DMS79 treated with DMSO at 0.1 percent for 48 hours (cell line): ENCODE measurements around the gene HIRIP3.
"Not testable (repeated sequence)": the region's sequence is repeated elsewhere in the genome, so short reads cannot be mapped to it uniquely, and the experiment has no call there.

ENCODE experiments used
- DNase-seq: peaks from one replicate; lab custom pipeline; 2025; lab: John Stamatoyannopoulos, UW

The HIRIP3 gene

DNA sequence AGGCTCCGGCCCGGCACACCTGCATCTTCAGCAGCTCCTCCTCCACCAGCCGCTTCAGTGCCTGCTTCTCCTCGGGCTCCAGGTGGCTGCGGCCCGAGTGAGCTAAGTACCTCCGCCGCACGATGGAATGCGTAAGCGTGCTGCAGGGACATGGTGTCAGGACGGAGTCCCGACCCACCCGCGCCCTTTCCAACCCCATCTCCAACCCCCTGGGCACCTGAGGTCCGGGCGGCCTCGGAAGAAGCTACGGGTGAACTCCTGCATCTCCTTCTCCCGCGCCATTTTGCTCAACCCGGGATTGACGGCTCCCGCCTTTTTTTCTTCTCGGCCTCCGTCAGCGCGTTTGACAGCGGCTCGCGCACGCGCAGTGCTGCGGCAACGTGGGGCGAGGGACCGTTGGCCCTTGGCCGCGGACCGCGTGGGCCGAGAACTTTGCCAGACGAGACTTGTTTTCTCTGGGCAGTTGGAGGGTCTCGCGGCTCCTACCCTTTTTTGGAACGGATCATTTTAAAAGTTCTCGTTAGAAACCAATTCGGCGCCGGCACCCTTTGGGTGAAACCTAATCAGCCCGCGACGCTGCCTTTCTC, at the start of gene HIRIP3:
TSS of gene HIRIP3 (minus strand) at position 294 of the 587 bp plus-strand sequence. CDS start at position 282, 12 bp downstream.
- peak; percentile 88 for DNase-seq

- peak; percentile 23 for DNase-seq
Measured at GRCh38 chr16:30041841-30042240, 46.4 kb upstream of the HIRIP3 start.

- not testable (repeated sequence) for DNase-seq
Measured at GRCh38 chr16:30040690-30041089, 45.3 kb upstream of the HIRIP3 start.

DNA sequence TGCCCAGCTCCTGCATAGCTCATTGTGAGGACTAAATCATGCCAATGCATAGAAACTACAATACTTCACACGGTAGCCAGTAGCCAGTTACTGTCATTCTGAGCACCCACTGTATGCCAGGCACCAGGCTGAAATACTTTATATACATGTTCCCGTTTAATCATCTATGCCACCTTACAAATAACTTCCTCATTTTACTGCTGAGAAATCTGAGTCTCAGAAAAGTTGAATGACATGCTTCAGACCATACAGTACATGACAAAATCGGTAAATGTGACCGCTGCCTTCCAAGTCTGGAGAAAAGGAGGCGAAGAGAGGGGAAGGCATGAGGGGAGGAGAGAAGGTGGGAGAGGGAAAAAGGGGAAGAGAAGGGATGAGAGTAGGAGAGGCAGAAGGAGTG, 44.8 kb upstream of the HIRIP3 start:
- no peak for DNase-seq

DNA sequence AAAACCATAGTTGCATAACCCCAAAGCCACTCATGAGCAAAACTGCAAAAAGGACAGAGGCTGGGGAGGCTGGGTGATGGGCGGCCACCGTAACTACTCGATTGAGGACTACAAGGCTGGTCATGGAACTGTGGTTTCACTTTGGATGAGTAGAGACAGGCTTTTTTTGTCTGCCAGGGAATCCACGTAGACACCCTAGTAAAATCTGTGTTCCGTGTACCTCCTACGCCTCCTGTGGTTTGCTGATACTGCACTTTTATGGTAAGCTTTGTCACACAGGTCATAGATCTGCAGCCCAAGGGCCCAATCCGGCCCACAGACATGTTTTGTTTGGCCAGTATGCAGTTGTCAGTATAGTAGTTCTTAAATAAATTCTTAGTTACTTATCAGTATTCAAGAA, 37.9 kb upstream of the HIRIP3 start:
- DNase-seq = no peak

GRCh38 chr16:30032083-30032819, 36.8 kb upstream of the HIRIP3 start:
- DNase-seq = peak; percentile 86

GRCh38 chr16:30031477-30031918, 36.1 kb upstream of the HIRIP3 start:
- DNase-seq = peak; percentile 12

- DNase-seq = peak; percentile 32
Measured at GRCh38 chr16:30030841-30031413, 35.5 kb upstream of the HIRIP3 start, which contains the start of gene TLCD3B. Gene TLCD3B, minus strand, starts transcription at chr16:30031271. Its CDS starts 744 bp downstream, at chr16:30030527.

DNA sequence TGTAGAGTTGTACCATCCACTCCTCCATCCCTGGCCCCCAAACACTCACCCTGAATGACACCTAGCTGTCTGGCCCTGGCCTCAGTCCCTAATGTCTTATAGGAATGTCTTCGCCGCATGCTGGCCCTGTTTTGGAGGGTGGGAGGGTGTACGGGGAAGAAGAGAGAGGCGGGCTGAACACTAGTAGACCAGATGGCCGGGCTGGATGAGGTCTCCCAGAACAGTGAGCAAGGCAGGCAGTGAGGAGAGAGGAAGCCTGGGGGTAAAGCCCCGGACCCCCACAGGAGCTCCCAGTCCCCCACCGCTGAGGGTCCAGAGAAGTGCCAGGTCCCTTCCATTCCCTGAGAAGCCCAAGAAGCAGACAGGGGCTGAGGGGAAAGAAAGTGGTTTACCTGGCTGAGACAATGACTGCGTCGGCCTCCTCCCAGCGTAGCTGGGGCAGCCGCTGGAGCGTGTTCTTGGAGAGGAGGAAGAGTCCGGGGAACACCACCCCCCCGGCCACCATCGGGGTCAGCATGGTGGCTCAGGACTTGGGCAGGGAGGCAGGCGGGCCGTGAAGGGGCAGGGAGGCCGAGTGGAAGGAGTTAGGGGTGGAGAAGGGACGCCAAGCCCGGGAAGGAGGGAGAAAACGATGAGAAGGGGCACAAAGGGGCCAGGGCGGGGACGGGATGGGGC, 34.7 kb upstream of the HIRIP3 start:
- DNase-seq = peak; percentile 16

DNA sequence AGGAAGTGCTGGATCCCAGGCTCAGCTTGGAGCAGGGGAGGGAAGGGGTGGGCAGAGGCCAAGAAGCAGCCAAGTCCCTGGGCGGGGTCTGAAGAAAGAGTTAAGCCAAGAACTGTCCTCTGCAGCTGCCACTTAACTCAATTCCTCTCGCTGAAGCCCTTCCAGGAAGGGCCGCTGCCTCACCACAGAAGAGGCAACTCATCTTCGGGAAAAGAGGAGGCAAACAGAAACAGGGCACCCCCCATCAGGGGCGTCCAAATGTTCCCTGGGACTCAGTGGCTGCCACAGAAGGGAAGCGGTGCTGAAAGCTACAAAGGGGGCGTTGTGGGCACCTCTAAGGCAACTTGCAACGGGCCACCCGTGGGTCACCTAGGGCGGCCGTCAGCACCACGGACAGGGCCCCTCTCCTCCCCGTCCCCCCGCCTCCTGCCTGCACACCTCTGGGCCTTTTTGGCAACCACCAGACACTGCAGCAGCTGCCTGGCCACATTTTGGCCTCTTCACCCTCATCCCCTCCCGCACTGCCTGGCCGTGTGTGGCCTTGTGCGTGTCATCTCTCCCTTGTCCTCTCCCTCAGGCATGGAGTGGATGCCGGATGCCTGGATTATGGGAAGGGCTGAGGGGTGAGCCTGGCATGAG, 33.1 kb upstream of the HIRIP3 start:
- DNase-seq = peak; percentile 9

- DNase-seq = no peak
Measured at GRCh38 chr16:30027588-30028437, 32.4 kb upstream of the HIRIP3 start.

DNA sequence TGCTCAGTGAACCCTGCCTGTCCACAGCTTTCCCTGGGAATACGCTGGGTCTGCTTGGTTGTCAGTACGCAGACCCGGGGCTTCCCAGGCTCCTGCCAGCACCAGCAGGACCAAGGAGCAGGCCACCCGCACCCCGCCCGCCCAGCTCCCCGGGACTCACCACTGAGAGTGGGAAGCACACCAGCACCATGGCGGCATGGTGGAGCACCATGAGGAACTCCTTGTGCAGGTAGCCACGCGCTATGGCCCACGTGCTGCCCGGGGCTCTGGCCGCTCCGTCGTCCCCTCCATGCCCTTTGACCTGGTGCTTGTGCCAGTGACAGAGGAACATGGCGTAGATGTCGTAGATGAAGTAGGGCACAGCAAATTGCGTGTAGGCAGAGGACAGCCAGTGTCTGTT, 31.0 kb upstream of the HIRIP3 start:
- DNase-seq = no peak

DNA sequence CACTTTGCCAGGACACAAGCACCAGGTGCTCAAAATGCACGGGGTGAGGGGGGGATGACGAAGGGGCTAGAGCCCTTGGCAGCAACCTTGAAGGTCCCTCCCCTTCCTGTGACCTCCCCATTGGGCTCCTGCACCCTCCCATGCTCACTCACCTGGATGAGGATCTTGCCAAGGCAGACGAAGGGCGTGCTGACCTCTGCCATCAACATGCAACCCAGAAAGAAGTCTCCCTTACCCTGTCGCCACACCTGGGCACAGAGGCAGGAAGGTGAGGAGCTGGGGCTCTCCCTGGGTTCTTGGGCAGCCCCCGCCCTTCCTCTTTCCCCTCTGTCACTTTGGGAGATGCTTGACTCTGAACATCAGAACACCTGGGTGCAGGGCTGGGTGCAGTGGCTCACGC, 30.2 kb upstream of the HIRIP3 start:
- no peak for DNase-seq

DNA sequence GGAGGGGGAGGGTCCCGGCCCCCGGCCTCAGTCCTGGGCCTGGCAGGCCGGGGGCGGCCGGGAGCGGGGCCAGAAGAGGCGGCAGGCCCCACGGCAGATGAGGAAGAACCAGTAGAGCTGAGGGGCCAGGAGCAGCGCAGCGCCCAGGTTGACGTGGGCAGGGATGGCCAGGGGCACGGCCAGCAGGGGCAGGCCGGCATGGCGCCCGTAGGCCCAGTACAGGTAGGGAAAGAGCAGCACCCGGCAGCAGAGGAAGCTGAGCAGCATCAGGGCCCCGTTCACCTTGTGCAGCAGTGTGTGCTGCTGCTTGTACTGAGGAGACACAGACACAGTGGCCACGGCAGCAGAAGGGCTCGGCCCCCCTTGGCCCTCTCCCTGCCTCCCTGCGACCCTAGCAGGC, 29.7 kb upstream of the HIRIP3 start:
- DNase-seq = no peak

DNA sequence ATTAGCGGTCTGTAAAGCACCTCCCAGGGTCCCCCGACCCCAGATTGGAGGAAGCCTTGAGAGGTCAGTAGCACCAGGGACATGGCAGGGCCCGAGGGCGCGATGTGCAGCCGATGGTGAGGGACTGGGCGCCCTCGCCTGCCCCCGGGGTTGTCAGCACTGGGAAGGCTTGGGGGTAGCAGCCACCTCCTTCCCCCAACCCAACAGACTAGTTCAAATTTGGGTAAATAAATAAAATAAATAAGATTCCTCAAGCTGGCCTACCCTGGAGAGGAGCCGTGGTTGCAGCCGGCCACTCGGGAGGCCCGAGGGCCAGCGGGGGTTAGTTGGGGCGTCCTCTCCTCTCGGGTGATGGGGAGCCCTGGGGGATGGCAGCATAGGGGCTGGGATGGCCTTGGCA, 29.0 kb upstream of the HIRIP3 start:
- no peak for DNase-seq

- DNase-seq = no peak
Measured at GRCh38 chr16:30023586-30023985, 28.2 kb upstream of the HIRIP3 start.

DNA sequence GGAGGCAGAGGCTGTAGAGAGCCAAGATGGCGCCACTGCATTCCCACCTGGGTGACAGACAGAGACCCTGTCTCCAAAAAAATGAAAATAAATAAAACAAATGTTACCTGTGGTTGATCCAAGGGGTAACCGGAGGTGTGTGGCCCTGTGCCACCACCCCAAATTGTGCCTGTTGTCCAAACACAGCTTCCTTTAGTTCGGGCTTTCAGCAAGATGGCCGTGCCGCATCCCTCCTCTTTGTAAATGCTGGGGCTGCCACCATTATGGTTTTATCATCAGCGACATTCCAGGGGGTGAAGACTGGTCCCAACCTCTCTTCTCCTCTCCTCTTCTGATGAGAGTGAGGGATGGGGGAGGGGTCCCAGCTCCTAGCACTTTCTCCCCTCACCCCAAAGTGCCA, 27.5 kb upstream of the HIRIP3 start, which contains the start of gene C16orf92:
TSS of gene C16orf92 (plus strand) at position 312 of the 400 bp plus-strand sequence. CDS start 143 bp downstream, outside the sequence.
- no peak for DNase-seq

DNA sequence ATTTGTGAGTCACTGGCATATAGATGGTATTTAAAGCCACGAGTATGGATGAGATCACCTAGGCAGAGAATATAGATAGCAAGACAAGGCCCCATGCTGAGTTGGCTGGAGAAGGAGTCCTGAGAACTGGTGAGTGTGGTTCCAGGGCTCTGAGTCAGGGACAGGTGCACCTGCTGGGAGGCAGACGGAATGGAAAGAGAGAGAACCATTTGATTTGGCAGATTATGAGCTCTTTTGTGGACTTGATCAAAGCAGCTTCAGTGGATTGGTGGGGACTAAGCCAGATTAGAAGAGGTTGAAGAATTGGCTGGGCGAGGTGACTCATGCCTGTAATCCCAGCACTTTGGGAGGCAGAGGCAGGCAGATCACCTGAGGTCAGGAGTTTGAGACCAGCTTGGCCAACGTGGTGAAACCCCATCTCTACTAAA, 23.3 kb upstream of the HIRIP3 start:
- no peak for DNase-seq

DNA sequence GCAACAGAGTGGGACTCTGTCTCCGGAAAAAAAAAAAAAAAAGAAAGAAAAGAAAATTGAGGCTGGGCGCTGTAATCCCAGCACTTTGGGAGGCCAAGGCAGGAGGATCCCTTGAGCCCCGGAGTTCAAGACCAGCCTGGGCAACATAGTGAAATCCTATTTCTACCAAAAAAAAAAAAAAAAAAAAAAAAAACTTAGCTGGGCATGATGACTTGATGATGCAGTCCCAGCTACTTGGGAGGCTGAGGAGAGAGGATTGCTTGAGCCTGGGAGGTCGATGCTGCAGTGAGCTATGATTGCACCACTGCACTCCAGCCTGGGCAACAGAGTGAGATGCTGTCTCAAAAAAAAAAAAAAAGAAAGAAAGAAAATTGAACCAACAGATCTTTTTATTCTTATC, 22.5 kb upstream of the HIRIP3 start:
- DNase-seq = not testable (repeated sequence)

DNA sequence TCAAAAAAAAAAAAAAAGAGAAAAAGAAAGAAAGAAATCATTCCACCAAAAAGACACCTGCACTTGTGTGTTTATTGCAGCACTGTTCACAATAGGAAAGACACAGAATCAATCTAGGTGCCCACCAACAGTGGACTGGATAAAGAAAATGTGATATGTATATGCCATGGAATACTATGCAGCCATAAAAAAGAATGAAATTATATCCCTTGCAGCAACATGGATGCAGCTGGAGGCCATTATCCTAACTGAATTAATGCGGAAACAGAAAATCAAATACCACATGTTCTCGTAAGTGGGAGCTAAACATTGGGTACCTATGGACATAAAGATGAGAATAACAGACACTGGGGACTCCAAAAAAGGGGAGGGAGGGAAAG, 21.9 kb upstream of the HIRIP3 start:
- DNase-seq = no peak
